Lower lobe of right lung (tissue), 2 donors: ENCODE data around the gene DPH6. TPM values are rescaled to one million over a fixed set of nuclear protein-coding genes. Genes with fewer than 3 reads are reported as not detected.
"Not testable (repeated sequence)": the region's sequence is repeated elsewhere in the genome, so short reads cannot be mapped to it uniquely, and the experiment has no call there.

Experiments used
- ATAC-seq, 2 donors: fragments of 200-7000 bp; cut with Tn5 transposase; one replicate each; pipeline ENCODE4 v1.9.1; 2020 to 2022; ENCODE audit warnings: mild to moderate bottlenecking in 2 of 2, moderate library complexity in 2 of 2
- DNase-seq: peaks from one replicate; pipeline ENCODE4 v3.0.0-alpha.2; 2020
- H3K27ac ChIP-seq: fragments of 200-600 bp; one replicate; pipeline ENCODE4 v1.8.0; 2022
- H3K27me3 ChIP-seq: fragments of 200-600 bp; one replicate; pipeline ENCODE4 v1.8.0; 2022; ENCODE audit warnings: low read depth
- H3K36me3 ChIP-seq: fragments of 200-600 bp; one replicate; pipeline ENCODE4 v1.8.0; 2022; ENCODE audit warnings: mild to moderate bottlenecking
- H3K4me1 ChIP-seq: fragments of 200-600 bp; one replicate; pipeline ENCODE4 v1.8.0; 2022
- H3K4me3 ChIP-seq: fragments of 200-600 bp; one replicate; pipeline ENCODE4 v1.8.0; 2022; ENCODE audit warnings: mild to moderate bottlenecking
- H3K9me3 ChIP-seq: fragments of 200-600 bp; one replicate; pipeline ENCODE4 v1.8.0; 2022
- CTCF ChIP-seq: fragments of 200-600 bp; IDR thresholded peaks from one replicate; pipeline ENCODE4 v1.8.0; 2022; ENCODE audit warnings: antibody characterized with exemption, mild to moderate bottlenecking
- intact Hi-C: fragments of 100-400 bp; cut with DNase I; formaldehyde crosslinking; loops from one replicate; pipeline ENCODE4 v1.11.0; 2022
- total RNA-seq: library from RNA; stranded (reverse); fragmentation: NEBNext Ultra II Directional; extraction: Animal tissue kit (Norgen Biotek cat#: 25700); gene quantifications from one replicate; pipeline ENCODE4 v1.2.1, GENCODE V29; 2021
- donor health status: DM: no; HTN: yes; CAD: no; lungs with severe emphysema.

Gene DPH6
- total RNA-seq, 1 donor from 2014 or later, result 9.2 TPM

- no peaks in the 10 kb centered on the region for H3K4me1 ChIP-seq
- DNase-seq (no peak), ATAC-seq (no peak)
- intact Hi-C loops, result no loop called here
- H3K27ac ChIP-seq, result no peak overlapping the region
- no peaks in the 10 kb centered on the region for H3K9me3 ChIP-seq
- H3K27me3 ChIP-seq, result no peaks in the 10 kb centered on the region
- TF ChIP-seq CTCF, result no peak
- no peak overlapping the region for H3K4me3 ChIP-seq
- no peaks in the 10 kb centered on the region for H3K36me3 ChIP-seq
These were observed 152.6 kb downstream of the DPH6 start for GRCh38 chr15:35393398-35393797.

- H3K27me3 ChIP-seq, H3K4me3 ChIP-seq, ATAC-seq, H3K9me3 ChIP-seq, H3K4me1 ChIP-seq, H3K36me3 ChIP-seq, DNase-seq, H3K27ac ChIP-seq, intact Hi-C loops: not testable (repeated sequence)
These were observed 154.5 kb downstream of the DPH6 start for GRCh38 chr15:35391408-35391984.

GRCh38 chr15:35383506-35383905, 162.5 kb downstream of the DPH6 start:
- no peak for DNase-seq
- no peaks in the 10 kb centered on the region for H3K9me3 ChIP-seq
- H3K27me3 ChIP-seq, result no peaks in the 10 kb centered on the region
- no peaks in the 10 kb centered on the region for H3K4me1 ChIP-seq
- TF ChIP-seq CTCF, result no peak
- no peak for ATAC-seq
- no peak overlapping the region for H3K27ac ChIP-seq
- H3K36me3 ChIP-seq, result peaks cover 4% of the 10 kb centered on the region
- intact Hi-C loops, result no loop called here
- H3K4me3 ChIP-seq, result no peak overlapping the region

GRCh38 chr15:35381328-35381727, 164.6 kb downstream of the DPH6 start:
- intact Hi-C loops, result no loop called here
- H3K9me3 ChIP-seq, result no peaks in the 10 kb centered on the region
- no peak for TF ChIP-seq CTCF
- H3K27me3 ChIP-seq, result no peaks in the 10 kb centered on the region
- no peak overlapping the region for H3K4me3 ChIP-seq
- H3K27ac ChIP-seq, result no peak overlapping the region
- DNase-seq (no peak), ATAC-seq (no peak)
- no peaks in the 10 kb centered on the region for H3K4me1 ChIP-seq
- peaks cover 4% of the 10 kb centered on the region for H3K36me3 ChIP-seq

- Histone ChIP-seq H3K9me3 (no peaks in the 10 kb centered on the region), H3K27me3 (no peaks in the 10 kb centered on the region), H3K4me1 (no peaks in the 10 kb centered on the region), H3K4me3 (no peak overlapping the region), H3K27ac (no peak overlapping the region), H3K36me3 (peaks cover 4% of the 10 kb centered on the region)
- no peak for TF ChIP-seq CTCF
- no peak for ATAC-seq
- no peak for DNase-seq
- intact Hi-C loops, result no loop called here
These were observed 166.0 kb downstream of the DPH6 start for GRCh38 chr15:35379972-35380371.

GRCh38 chr15:35378454-35378853, 167.5 kb downstream of the DPH6 start:
- not testable (repeated sequence) for ATAC-seq

GRCh38 chr15:35376707-35377106, 169.3 kb downstream of the DPH6 start:
- DNase-seq (no peak), ATAC-seq (no peak)
- H3K36me3 ChIP-seq, result peaks cover 18% of the 10 kb centered on the region
- TF ChIP-seq CTCF, result no peak
- no peaks in the 10 kb centered on the region for H3K9me3 ChIP-seq
- no peaks in the 10 kb centered on the region for H3K27me3 ChIP-seq
- no peak overlapping the region for H3K4me3 ChIP-seq
- intact Hi-C loops, result no loop called here
- H3K27ac ChIP-seq, result no peak overlapping the region
- H3K4me1 ChIP-seq, result no peaks in the 10 kb centered on the region

More at GRCh38 chr15:35378454-35378853, 167.5 kb downstream of the DPH6 start:
- DNase-seq, H3K27ac ChIP-seq, intact Hi-C loops, H3K36me3 ChIP-seq, H3K4me3 ChIP-seq, H3K27me3 ChIP-seq, H3K9me3 ChIP-seq, H3K4me1 ChIP-seq: not testable (repeated sequence)
